Stimulated activated CD8-positive, alpha-beta memory T cell treated with anti-CD3 and anti-CD28 coated beads, Interleukin-15, amount 100 ng/mL, for 1 hour (primary cell): Measurements from ENCODE around the gene ARSA.
A peak's percentile ranks its signal among the peaks of the same experiment; 100 is the strongest.
"Not testable (repeated sequence)": the region's sequence is repeated elsewhere in the genome, so short reads cannot be mapped to it uniquely, and the experiment has no call there.

Source experiments
- DNase-seq: peaks from one replicate; pipeline ENCODE4 v3.0.0-alpha.2; 2020; ENCODE audit warnings: low read depth

ARSA gene

DNA sequence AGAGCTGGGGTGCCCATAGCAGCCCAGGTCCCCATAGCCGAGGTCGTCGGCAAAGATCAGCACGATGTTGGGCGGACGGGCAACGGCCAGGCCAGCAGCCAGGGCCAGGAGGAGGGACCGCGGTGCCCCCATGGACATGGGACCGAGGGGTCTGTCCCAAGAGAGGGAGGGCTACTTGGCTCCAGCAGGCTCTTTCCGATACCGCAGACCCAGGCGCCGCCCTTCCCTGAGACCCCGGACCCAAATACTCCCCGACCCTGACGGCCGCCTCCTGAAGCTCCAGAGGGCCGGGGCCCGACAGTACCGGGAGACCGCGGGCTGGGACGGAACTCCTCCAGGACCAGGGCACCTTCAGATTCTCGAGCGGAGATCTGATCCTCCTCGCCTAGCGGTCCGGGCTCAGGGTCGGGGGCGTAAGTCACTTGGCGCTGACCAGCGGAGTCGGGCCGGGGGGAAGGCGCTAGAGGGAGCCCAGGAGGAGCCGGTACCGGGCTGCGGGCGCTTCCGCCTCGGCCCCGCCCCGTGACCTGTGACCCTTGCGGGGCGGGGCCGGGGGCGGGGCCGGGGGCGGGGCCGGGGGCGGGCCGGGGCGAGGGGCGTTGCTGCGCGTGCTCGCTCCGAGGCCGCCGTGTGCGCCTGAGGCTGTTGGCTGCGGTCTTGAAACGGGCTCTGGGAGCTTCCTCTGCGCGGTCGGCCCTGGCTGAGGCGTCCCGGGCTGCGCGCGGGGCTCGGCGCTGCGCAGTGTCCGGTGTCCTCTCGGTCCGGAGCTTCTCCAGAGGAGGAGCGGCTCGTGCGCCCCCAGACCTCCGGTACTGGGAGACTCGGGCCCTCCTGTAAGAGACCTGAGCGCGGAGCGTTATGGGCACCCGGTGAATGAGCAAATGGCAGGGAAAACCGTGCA lies at the start of gene ARSA:
Gene ARSA, minus strand, starts transcription at position 511 of the 901 bp plus-strand sequence. Its CDS starts 373 bp downstream, at position 138.
- peak; percentile 32 for DNase-seq

DNA sequence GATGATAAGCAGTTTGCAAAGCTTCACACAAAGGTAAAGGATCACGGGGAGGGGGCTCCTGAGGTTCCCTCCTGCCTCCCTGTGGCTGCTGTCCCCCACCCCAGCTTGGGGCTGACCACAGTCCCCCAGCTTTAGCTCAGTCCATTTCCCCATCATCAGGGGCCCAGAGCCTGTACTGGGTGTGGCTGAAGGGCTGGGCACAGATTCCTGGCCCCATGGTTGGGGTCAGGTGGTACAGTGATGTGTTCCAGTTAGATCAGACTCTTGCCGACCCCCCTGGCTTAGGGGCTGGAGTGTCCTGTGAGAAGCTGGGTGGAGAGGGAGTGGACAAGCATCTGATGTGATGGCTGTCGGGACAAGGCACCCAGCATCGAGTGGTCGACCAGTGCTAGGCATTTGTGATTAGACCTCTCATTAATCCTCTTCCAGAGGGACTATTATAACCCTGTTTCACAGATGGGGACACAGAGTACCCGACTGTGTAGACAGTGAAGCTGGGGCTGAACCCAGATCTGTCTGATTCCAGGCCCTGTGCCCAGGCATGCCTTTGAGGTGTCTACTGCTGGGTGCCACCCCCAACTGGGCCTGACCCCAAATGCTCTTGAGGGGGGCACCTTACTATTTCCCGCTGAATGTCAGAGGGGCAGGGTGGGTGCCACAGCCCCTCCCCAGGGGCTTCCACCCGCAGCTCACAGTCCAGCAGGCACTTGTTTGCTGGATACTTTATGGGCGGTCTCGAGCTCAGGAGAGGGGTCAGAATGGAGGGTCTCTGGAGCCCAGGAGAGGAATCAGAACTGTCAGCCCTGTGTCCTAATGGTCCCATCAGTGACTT lies 48.9 kb upstream of the ARSA start:
- DNase-seq: no peak

DNA sequence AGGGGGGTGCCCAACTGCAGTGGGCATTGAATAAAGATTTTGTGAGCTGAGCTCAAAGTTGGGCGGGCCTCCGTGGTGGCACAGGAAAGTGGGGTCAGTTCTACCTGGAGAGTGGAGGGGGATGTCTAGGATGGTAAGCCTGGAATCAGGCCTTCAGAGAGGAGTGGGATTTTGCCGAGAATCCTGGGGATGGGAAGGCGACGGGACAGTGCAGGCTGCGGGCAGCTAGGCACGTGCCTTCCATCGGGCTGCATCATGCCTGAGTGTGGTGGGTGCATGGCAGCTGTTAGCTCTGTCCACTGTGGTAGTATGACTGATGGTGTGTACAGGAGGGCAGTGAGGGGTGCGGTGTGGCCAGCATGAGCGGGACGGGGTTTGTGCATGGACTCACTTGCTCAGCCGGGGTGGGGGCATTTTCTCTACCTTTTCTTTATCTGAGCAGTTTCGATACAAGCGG lies 48.3 kb upstream of the ARSA start:
- no peak for DNase-seq

DNA sequence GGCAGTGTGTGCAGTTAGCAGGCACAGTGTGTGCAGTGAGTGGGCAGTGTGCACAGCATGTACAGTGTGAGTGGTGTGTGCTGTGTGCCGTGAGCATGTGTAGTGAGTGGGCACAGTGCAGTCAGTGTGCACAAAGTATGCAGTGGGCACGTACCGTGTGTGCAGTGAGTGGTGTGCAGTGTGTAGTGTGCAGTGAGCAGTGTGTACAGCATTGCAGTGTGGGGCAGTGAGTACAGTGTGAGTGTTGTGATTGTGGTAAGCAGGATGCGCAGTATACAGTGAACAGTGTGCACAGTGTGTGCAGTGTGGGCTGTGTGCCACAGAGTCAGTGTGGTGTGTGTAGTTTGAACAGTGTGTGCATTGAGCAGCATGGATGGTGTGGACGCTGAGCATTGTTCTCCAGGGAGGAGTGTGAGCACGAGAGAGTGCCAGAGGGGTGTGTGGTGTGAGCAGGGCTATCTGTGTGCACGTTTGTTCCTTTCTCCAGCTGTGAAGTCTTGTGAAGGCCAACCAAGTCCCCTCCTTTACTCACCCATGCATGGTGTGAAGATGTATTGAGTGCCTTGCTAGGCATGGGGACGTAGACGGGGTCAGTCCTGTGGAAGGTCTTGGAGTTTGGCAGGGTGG lies 47.7 kb upstream of the ARSA start:
- no peak for DNase-seq

DNA sequence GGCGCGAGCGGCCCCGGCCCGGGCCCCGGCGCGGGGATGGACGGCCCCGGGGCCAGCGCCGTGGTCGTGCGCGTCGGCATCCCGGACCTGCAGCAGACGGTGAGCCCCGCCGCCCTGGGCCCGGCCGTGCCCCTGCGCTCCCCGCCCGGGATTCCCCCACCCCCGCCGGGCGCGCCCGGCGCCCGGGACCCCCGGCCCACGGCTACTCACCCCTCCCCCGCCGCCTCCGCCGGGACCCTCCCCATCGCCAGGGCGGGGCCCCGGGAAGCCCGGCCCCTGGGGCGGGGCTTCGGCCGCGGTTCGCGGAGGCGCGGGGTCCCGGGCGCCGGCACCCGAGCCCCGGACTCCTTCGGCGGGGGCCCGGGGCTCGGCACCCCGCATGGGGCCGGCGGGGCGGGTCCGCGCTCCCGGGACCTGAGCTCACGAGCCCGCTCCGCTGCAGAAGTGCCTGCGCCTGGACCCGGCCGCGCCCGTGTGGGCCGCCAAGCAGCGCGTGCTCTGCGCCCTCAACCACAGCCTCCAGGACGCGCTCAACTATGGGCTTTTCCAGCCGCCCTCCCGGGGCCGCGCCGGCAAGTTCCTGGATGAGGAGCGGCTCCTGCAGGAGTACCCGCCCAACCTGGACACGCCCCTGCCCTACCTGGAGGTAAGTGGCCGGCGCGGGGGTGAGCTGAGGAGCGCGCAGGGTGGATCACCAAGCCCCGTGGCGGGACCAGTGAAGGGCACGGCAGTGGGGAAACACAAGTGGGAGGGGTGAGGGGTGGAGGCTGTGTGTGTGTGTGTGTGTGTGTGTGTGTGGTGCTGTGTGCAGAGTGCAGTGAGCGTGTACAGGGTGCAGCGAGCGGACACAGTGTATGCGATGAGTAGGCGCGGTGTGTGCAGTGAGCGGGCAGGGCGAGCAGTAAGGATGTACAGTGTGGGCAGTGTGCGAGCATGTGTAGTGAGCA lies 46.9 kb upstream of the ARSA start:
- no peak for DNase-seq

GRCh38 chr22:50674130-50674500 lies 46.2 kb upstream of the ARSA start:
- no peak for DNase-seq

DNA sequence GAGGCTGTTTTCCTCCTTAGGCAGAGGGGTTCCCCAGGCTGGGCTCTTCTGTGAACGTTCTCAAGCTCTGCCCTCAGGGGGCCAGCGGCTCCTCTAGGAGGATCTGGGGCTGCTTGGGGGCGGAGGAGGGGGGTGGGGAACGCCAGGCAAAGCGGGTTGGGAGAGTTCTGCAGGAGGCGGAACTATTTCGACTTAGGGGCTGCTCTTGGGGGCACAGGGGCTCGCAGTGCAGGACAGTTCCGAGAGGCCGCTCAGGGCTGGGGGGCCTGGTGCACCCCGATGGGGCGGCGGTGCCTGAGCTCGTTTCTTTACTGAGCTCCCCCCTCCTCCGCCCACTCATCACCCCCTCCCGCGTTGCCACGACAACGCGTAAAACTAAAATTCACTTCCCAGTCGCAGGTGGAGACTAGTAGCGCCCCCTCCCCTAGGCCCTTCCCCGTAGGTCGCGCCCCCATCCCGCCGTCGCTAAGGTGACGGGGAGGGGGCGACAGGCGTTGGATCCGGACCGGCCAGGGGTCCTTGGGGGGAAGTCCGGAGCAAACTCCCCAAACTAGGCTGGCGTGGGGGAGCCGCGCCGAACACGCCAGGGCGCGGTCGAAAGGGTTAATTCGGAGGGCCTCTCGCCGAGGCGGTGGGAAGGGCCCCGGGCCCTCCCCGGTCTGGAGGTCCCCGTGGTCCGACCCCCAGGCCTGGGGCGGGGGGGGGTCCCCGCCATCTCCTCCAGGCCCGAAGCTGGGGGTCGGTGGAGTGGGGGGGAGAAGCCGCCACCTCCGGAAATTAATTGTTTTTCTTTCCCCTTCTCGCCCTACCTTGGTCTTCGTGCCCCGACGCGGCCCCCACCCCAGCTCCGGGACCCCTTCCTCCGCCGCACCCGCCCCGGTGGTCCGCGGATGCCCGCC lies 45.5 kb upstream of the ARSA start:
- DNase-seq: no peak

DNA sequence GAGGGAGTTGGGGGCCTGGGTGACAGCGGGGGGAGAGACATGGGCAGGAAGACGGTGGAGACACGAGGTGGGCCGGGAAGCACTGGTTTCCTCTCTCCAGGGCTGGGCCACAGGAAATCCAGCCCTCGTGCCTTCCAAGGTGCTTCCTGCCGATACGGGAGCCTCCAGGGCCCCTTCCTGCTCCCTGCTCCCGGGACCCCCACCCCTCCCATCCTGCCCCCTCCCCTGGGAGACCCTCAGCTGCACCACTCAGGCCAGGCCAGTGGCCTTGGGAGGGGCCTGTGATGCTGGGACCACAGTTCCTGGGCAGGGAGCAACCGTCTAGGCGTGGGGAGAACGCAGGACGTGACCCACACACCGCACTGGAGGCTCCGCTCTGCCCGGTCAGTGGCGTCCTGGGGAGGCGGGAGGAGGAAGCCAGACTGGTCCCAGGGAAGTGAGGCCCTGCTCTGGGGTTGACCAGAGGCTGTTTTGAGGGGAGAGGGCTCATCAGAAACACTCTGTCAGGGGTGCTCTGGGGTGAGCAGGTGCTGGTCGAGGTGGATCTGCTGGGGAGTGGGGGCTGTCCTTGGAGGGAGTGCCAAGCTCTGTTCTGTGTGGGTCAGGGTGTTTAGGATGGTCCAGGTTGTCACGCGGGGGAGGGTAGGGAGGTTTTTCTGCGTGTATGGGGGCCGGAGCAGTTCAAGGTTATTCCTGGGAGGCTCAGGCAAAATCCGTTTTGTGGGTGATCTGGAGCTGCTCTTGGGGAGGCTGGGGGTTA lies 44.7 kb upstream of the ARSA start, which contains the start of gene SHANK3:
Gene SHANK3, plus strand, starts transcription at position 353 of the 760 bp plus-strand sequence.
- no peak for DNase-seq

DNA sequence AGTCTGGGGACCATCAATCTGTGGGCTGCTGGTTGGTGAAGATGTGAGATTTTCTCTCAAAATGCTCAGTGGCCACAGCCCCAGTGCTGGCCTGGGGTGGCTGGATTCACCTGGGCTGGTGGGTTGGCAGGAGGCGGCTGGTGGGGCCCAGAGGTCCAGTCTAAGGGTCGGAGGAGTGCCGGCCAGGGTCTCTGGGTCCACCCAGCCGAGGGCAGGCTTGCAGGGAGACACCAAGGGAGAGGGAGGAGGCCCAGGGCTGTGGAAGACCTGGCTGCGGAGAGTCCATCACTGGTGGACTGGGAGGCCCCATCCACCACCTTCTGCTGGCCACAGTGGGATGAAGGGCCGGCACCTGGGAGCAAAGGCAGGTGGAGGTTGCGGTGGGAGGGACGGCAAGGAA lies 44.1 kb upstream of the ARSA start:
- DNase-seq: no peak

- no peak for DNase-seq
Observed at GRCh38 chr22:50671641-50672040, 43.7 kb upstream of the ARSA start.

GRCh38 chr22:50670914-50671538 lies 43.1 kb upstream of the ARSA start:
- DNase-seq: no peak

DNA sequence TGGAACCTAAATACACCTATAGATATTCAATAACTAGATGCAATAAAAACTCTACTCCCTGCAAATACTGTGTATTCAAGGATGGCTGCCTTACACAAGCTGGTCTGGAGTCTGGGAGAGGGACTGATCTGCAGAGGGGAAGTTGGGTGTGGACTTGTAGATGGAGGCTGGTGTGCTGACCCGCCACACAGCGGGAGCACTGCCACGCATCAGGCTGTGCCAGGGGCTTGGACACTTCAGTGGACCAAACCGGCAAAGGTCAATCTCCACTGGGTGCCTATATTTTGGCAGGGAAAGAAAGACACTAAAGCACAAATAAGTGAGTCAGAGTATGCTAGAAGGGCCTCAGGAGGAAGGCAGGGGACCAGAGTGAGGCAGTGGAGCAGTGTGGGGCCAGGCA lies 42.6 kb upstream of the ARSA start:
- DNase-seq: no peak

- DNase-seq: no peak
Observed at GRCh38 chr22:50665738-50666137, 37.8 kb upstream of the ARSA start.

GRCh38 chr22:50665212-50665611 lies 37.3 kb upstream of the ARSA start:
- DNase-seq: no peak

- DNase-seq: no peak
Observed at GRCh38 chr22:50660306-50660705, 32.4 kb upstream of the ARSA start.

DNA sequence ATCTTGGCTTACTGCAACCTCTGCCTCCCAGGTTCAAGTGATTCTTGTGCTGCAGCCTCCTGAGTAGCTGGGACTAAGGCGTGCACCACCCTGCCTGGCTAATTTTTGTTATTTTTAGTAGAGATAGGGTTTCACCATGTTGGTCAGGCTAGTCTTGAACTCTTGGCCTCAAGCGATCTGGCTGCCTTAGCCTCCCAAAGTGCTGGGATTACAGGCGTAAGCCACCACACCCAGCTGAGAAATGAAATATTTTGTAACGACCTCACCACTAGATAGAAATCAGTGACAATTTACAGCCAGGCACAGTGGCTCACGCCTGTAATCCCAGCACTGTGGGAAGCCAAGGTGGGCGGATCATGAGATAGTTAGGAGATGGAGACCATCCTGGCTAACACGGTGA lies 31.8 kb upstream of the ARSA start:
- DNase-seq: not testable (repeated sequence)

GRCh38 chr22:50657925-50658324 lies 30.0 kb upstream of the ARSA start:
- DNase-seq: no peak

DNA sequence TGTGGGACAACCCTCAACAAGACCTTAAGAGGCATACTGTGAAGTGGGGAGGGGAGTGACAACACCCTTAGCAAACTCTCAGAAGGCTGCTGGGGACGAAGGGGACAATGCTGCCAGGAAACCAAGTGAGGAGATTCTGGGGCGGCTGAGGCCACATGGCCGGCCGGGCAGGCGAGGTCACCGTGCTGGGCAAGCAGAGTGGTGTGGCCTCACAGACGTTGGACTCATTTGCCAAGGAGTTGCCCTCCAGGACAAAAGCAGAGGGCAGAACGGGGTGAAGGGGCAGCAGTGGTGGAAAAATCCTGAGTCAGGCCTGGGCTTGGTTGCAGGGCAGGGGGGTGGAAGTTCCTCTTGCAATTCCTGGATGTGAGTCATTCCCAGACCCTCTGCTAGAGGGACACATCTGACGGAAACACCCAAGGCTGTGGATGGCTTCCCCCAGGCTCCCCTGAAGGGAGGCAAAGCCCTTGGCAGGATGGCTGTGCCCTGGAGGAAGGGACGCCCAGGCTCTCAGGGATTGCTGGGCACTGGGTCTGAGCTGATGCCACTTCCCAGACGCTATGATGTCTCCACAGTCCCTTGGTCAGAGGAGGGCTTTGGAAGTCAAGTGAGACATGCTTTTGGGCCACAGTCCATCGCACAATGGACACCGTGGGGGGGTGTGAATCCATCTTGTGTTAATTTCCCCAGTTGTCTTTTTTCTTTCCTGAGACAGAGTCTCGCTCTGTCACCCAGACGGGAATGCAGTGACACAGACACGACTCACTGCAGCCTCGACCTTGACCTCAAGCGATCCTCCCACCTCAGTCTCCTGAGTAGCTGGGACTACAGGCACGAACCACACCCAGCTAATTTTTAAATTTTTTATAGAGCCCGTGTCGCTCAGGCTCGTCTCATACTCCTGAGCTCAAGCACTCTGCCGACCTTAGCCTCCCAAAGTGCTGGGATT lies 28.4 kb upstream of the ARSA start:
- DNase-seq: no peak
